ENCODE data around the gene NUP50.

Gene NUP50

DNA sequence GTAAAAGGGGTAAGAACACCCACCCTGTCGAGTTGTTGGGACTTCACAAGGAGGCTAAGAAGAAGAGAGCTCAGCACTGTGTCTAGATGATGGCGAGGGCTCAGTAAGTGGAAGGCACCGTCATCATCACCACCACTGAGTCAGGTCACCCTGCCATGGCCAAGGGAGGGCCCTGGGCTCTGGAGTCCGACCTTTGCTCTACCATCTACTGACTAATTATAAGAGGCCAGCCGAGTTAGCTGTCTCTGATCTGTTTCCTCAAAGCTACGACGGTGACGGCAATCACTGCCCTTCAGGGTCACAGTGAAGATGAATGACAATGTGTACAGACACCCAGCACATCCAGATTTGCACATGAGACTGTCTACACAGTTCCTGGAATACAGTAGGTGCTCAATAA, 47.7 kb downstream of the NUP50 start:
- no peak for DNase-seq

DNA sequence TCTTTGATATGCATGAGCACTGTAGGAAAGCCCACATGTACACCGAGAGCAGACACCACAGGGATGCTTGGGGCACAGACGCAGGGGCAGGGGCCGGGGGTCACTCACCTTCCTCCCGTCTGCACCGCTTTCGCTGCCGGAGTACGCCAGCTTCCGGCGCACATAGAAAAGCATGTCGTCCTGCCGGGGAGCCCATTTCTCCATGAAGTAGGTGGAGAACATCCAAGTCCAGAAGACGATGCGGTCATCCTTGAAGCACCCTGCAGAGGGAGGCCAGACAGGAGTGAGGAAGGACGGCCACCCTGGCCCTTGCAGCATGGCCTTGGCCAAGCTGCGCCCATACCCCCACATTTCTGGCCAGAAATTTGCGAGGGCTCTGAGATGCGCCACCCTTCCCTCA, 48.1 kb downstream of the NUP50 start:
- DNase-seq = no peak

DNA sequence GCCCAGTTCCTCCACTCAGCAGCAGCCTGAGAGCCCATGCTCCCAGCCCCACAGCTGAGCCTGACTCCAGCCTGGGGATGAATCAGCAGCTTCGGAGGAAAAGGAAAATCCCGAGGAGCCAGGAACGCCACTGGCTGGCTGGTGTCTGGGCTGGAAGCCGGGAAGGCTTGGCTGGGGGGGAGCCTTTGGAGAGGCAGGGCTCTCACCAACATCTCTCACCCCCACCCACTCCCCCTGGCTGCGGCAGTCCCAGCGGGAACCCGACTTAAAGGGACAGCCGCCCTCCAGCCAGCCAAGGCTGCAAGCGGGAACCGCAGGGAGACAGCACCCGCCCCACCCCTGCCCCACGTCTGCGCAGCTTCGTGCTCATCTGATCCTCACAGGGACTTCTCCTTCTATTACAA, 48.6 kb downstream of the NUP50 start:
- no peak for DNase-seq

DNA sequence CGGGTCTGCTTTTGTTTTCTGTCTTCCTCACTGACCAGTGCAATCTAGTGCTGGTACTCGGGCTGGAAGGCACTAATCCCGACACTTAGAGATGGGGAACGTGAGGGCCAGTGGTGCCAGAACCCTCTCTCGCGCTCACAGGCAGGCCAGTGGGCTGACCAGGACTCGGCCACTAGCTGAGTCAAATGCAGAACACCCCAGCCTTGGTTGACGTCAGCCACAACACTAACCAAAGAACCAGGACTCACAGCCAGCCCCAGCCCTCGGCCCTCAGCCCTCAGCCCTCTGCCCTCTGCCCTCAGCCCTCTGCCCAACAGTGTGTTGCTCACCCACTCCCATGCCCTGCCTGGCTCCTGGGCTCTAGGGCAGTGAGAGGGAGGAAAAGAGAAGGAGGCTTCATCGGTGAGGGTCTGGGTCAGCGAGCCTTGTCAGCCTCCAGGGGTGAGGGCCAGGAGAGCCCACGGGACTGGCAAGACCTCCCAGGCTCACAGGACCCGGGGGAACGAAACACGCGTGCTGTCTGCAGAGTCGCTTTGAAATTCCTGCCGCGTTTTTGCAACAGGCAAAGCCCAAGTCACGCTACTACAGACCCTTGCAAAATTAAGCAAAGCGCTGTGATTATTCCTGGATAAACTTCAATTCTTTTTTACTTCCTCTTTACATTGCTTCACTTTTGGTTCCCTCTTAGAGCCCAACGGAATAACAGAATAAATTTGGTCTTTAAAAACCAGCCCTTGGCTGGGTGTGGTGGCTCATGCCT, 49.4 kb downstream of the NUP50 start:
- no peak for DNase-seq

DNA sequence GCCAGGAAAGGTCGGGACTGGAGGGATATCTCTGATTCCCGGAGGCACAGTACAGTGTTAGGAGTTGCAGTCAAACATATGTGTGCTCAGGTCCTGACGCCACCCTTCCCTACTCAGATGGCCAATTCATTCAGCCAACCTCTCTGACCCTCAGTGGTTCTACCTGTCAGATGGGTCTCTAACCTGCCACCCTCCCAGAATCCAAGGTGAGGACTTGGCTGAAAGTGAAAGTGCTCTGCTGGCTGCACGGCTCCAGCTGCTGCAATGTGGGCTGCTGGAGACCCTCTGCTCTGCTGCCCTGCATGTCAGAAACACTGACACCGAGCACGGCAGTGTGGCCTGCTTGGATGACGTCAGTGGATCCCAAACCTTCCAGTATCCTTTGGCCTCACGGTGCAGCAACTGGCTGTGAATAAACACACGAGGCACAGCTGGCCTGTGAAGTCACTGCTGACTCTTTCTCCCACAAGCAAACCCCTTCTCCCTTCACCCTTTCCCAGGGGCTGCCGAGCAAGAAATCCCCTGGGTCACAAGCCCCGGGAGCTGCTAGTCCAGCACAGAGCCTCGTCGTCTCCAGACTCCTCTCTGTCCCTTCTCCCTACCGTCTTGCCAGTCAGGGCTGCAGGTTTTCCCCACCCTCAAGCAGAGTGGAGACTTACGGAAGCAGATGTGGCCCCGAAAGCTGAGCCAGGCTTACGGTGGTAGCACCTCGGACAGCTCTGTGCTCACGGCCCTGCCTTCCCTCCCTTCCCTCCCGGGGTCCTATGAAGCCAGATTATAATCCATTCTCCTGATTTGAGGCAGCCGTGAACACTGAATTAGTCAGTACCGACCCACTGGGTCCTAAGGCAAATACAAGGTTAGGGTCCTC, 52.6 kb downstream of the NUP50 start:
- no peak for DNase-seq

DNA sequence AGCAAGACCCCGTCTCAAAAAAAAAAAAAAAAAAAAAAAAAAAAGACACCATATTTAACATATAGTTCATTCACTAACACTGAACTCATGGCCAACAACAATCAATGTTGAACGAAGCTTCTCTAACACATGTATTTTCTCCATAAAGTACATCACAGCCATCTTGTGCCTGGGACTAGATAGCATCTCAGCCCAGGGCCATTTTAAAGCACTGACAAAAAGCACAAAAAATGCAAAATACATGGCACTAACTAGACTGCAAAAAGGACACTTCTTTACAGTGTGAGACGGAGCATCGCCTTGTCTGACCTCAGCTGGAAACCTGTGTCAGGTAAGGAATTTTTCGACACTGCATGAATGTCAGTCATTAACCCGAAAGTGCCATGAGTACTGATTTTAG, 53.6 kb downstream of the NUP50 start:
- no peak for DNase-seq

DNA sequence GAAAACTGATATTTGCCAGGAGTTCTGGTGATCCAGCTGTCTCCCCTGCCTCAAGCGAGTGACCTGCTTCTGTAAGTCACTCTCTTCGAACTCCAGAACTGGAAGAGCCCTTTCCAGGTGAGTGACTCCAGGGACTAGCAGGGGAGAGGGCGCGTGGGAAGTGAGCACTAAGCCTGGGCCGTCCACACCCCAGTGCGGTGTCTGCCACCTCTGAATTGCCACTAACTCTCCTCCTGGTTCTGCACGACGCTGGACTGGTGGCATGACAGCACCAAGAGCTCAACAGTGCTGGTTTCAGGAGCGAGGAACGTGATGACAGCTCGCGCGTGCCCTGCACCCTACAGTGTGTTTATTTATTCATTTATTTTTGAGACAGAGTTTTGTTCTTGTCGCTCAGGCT, 54.1 kb downstream of the NUP50 start:
- DNase-seq = no peak

DNA sequence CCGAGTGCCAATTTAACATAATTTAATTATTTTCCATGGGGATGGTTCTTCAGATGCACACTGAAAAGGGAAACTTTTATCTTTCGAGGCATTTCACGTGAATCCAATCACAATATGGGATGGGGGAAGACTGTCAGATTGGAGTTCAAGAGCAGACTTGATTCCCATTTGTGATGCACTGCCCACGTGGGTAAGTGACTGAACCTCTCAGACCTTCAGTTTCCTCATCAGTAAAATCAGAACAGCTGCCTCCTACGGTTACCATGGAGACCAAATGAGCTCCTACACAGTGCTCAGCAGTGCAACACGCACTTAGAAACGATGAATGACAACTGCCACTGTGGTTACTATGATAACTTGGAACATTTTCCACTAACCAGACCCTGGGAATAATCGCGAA, 55.3 kb downstream of the NUP50 start:
- DNase-seq = no peak

DNA sequence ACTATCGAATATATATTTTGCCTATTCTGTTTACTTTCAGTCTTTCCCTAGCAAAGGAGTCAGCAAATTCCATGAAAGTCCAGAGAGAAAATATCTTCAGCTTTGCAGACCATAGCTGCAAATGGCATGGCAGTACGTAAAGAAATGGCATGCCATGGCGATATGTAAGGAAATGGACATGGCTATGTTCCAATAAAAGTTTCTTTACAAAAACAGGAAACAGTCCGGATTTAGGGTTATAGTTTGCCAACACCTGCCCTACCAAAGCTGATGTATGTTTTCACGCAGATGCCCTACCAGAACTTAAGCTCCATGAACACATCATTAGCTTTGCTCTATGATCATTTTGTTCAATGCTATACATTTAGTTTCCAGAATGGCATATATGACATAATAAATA, 57.5 kb downstream of the NUP50 start:
- DNase-seq = no peak

DNA sequence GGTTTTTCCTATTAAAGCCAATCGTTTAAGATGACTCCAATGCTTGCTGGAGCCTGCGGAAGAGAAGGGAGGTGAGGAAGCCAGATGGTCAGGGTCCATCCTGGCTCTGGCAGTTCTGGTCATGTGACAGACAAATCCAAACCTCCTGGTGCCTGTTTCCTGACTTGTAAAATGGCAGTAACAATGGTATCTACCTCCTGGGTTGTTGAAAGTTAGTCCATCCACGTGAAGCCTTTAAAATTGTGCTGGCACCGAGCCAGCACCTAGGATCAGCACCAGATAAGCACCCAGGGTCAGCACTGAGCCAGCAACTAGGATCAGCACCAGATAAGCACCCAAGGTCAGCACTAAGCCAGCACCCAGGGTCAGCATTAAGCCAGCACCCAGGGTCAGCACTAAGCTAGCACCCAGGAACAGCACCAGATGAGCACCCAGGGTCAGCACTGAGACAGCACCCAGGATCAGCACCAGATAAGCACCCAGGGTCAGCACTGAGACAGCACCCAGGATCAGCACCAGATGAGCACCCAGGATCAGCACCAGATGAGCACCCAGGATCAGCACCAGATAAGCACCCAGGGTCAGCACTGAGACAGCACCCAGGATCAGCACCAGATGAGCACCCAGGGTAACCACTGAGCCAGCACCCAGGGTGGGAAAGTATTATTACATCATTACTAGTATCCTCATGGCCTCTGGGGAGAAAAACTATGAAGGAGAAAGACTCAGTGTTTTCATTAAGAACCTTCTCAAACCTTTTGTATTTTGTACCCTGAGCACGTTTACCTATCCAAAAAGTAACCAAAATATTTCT, 59.8 kb downstream of the NUP50 start:
- DNase-seq = no peak

DNA sequence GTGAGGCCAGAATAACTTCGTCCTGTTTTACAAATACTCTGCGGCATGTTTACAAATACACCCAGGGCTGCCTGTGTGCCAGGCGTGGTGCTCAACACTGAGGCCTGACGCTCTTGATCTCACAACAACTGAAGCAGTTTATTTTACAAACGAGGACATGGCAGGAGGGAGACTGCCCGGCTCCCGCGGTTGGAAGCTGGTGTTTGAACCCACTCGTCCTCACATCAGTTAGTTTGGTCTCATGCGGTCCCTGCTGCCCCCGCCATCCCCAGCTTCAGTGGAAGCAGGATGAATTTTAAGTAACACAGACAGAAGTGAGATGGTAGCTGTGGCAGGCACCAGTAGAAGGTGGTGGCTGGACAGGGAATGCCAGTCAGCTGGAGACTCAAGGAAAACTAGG, 60.6 kb downstream of the NUP50 start:
- DNase-seq = no peak

DNA sequence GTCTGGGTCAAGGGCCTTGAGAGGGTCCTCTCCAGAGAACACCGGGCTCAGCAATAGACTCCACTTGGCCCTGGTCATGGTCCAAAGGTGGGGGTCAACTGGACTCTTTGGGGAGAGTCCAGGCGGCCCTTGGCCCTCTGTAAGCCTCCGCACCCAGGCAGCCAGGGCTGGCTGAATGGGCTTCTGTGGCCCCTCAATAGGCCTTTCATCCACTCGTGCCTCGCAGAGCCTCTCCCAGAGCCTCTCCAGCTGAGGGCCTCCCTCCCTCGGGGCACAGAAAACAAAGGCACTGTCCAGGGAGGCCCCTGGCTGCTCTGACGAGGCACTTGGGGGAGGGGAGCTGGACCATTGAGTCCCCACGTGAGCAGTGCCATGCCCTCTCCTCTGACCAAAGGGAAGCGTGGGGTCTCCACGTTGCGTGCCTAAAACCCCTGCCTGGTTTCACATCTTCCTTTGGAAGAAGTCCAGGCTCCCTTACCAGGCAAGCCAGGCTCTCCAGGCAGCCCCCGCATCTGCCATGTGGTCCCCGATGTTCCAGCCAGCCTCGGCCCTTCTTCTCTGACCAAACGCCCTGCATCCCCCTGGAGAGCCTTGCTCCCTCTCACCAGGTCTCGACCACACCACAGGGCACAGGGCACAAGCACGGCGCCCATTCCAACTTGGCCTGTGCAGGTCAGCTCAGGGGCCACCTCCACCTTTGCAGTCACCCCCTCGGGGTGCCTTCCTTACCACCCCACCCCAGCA, 61.4 kb downstream of the NUP50 start:
- no peak for DNase-seq

DNA sequence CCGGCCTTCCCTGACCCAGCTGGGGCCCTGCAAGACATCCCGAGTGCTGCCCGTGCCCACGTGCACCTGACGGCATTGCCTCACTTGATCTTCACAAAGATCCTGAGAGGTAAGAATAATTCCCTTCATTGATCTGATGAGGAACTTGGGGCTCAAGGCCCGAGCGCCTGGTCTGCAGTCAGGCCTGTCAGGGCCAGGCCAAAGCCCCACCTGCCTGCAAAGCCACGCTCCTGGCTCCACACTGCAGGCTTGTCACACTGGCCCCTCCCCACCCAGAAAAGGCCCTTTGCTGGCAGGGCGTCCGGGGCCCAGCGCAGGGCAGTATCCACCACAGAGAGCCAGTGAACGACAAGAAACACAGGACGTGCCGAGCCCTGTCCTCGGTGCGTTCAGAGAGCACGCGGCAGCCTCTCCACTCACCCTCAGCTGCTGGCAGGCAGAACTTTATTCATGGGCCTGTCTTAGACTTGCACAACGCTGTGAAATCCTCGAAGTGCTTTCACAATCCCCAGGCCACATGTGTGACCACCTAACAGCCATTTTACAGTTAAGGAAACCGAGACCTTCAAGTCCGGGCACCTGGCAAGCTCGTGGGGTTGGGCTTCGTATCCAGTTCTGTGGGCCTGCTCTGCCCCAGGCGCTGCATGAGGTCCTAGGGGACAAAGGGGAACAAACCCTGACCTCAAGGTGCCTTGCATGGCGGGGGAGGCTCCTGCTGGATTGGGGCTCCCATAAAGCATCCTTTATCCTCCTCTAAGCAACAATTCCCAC, 62.2 kb downstream of the NUP50 start:
- no peak for DNase-seq

DNA sequence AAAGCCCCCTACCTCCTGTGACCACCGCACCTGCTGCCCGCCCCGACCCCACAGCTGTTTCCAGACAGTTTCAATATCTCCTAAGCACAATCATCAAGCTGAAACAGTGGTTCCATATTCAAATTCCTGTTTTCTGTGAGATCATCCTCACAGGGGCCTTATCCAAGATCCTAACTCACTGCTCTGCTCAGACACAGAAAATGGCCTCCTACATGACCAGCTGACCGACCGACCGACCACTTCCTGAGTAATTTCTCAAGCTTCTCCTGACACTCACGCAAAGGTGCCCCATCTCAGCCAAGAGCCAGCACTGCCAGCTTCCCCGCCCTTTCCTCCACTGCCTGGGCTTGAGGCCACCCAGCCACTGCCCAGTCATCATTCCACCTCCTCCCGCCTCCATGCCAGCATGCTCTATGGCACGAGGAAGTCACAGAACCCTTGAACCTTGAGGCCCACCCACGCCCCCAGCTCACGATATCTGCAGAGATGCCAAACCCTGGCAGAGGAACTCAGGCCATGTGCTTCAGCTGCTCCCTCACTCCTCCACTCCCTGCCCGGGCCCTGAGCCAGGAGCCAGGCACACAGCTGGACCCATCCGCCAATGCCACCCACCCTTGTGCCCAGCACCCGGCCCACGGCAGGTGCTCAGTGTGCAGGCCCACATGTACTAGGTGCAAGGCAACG, 62.9 kb downstream of the NUP50 start:
- DNase-seq = peak; percentile 32

DNA sequence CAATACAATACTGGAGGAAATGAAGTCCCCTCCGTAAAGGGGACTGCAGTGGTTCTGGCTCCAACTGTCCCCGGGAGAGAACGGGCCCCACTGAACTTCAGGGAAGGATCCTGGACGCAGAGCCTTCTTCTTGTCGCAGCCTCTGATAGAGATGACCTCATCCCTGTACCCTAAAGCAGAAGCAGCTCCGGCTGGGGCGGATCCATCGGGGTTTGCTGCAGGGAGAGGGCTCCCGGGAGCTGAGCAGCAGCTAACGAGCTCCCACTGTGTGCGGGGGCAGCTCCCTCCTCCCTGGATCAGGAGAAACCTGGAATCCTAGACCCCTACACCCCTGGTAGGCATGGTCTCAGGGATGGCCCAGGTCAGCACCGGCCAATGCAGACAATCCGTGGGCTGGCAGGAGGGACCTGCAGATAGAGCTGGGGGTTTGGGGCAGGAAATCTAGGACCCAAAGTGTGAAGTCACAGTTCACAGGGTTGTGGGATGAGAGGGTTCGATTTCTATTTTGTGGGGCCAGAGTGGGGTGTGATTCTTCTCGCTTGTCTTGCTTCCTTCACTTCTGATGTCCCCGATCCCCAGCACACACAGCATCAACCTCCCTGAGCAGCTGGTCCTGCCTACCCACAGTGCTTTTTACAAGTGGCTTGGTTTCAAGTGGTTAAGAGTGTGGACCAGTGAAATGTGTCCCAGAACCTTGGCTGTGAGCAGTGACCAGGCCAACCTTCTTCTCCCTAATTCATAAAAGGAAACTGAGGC, 64.1 kb downstream of the NUP50 start:
- DNase-seq = no peak

DNA sequence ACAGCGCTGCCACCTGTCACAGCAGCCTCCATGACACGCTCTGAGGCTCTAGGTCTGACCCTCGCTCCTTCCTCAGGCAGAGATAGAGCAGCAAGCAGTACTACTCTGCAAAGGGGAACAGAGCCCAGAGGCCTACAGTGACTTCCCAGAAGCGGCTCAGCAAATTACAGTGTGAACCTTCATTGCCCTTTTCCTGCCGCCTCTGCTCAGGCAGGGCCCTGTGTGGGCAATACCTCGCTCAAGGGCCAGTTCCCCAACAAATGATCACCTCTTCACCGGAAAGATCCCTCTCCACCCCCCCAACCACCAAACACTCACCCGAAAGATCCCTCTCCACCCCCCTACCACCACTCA, 64.7 kb downstream of the NUP50 start:
- DNase-seq = no peak

DNA sequence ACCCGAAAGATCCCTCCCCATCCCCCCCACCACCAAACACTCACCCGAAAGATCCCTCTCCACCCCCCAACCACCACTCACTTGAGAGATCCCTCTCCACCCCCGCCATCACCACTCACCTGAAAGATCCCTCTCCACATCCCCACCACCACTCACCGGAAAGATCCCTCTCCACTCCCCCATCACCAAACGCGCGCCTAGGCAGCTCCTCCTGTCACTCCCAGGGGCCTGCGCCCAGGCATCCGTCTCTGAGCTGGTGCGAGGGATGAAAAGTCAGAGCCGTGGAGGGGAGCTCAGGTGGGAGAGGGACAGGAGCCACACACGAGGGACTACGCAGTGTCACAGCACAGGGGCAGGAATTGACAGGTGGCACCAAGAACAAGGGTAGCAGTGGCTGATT, 65.5 kb downstream of the NUP50 start:
- DNase-seq = no peak

DNA sequence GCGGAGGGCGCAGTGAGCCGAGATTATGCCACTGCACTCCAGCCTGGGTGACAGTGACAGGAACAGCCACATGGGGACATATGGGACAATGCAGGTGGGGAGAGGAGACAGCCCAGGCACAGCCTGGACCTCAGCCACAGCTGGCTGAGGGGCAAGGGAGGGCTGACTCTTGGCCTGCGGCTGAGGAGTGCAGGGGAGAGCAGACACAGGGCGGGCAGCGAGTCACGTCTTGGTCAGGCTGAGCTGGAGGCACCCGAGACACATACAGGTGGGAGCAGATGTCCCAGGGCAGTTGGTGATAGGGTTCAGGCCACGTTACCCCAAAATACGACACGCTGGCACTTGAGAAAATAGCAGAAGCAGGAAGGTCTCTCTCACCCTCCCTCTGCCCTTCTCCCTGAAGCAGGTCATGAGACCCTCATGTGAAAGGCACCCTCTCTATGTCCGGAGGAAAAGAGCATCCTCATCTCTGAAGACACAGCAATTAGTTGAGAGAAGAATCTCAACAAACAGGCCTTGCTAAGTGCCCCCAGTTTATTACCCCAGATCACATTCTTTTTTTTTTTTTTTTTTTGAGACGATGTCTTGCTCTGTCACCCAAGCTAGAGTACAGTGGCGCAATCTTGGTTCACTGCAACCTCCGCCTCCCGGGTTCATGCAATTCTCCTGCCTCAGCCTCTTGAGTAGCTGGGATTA, 66.4 kb downstream of the NUP50 start:
- no peak for DNase-seq

DNA sequence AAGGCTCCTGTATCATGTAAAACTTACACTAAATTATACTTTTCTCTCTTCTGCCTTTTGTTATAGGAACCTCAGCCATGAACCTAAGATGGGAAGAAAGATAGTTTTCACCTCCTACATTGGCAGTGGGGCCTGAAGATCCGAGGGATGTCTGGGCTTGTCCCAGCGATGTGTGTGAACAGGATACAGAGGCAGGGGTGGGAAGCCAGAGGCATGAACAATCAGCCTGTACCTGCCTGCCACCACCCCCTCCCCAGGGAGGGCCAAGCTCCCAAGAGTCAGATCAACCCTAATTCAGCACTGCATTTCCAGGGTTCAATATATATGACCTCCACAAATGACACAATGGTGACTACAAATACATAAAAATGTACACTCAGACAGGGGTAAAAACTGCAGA, 67.6 kb downstream of the NUP50 start:
- DNase-seq = no peak

DNA sequence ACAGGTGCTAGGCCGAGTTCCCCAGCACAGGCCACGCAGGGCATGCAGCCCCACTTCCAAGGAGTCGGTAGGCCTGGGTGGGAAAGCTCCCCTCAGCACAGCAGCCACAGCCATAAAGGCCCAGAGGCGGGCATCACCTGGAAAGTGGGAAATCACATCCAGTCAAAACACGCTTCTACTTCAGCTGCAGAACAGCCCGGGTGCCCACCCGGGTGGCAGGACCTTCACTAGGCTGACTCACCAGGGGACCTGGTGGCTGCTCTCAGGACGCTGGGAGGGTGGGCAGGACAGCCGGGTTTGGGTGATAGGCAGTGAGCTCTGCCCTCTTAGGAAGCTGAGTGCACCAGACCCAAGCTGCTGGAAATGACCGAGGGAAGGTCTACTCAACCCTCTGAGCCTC, 69.7 kb downstream of the NUP50 start:
- DNase-seq = no peak

Measured in NCI-H1105 (cell line).